ENCODE results near the gene ARHGAP6. TPM values are rescaled to one million over a fixed set of nuclear protein-coding genes. Genes with fewer than 3 reads are reported as not detected.

ARHGAP6 gene
- total RNA-seq, 4 donors from 2014 or later: 0.64 to 9.5 (median 2.3) TPM

DNA sequence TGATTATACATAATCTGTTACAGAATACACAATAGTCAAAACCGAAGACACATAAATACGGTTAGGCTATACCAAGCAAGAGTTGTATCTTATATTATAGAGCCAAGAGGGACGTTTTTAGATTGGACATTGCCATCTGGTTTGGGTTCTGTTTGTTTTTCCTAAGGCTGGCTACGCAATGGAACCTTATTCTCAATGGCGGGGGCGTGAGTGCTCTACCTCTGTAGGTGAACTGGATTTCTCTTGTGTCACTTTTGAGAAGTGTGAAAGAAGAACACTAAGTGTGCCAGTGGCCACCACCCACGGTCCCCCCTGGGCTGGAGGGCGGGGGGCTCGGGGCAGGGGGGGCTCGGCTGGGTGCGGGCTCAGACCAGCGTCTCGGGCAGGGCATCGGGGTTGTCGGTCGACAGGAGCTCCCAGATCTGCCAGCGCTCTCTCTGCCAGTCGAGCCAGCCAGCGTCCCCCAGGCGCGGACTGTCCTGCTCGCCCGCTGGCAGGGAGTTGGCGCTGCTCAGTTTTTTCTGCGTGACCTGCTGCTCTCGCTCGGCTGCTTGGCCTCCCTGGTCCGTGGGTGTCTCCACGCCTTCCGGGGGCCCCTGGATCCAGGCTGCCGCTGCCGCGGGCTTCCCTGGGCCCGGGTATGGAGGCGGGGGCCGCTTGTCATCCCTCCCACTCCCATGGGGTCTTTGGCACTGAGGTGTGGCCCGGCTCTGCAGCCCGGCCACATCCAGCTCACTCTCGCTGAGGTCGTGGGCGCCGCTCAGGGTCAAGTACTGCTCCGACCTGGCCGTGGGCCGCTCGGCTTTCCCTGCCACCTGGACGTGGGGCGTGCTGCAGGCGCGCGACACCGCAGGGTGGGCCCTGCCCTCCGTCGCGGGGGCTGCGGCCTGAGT lies 527.0 kb downstream of the ARHGAP6 start:
- no peak for DNase-seq
- no peaks in the 10 kb centered on the region for H3K27me3 ChIP-seq
- no peaks in the 10 kb centered on the region for H3K9me3 ChIP-seq
- H3K4me3 ChIP-seq: peak overlapping the region in 1 of 4 donors; percentile 12
- TF ChIP-seq, protein P1, sequence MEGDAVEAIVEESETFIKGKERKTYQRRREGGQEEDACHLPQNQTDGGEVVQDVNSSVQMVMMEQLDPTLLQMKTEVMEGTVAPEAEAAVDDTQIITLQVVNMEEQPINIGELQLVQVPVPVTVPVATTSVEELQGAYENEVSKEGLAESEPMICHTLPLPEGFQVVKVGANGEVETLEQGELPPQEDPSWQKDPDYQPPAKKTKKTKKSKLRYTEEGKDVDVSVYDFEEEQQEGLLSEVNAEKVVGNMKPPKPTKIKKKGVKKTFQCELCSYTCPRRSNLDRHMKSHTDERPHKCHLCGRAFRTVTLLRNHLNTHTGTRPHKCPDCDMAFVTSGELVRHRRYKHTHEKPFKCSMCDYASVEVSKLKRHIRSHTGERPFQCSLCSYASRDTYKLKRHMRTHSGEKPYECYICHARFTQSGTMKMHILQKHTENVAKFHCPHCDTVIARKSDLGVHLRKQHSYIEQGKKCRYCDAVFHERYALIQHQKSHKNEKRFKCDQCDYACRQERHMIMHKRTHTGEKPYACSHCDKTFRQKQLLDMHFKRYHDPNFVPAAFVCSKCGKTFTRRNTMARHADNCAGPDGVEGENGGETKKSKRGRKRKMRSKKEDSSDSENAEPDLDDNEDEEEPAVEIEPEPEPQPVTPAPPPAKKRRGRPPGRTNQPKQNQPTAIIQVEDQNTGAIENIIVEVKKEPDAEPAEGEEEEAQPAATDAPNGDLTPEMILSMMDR (IDR thresholded peaks at IDR 0.05): no peak
- TF ChIP-seq POLR2A (IDR thresholded peaks at IDR 0.05): no peak
- no peaks in the 10 kb centered on the region for H3K36me3 ChIP-seq
- intact Hi-C loops (cut with DNase I): loop anchor here (5.0 kb wide), 1 partner anchor 951 kb away; no protein-coding TSS in a partner anchor
- no peak overlapping the region for H3K27ac ChIP-seq
- H3K4me1 ChIP-seq: peaks cover 0 to under 1% (median 0%) of the 10 kb centered on the region in 3 donors
- 74 to 78% methylated on average over 7 to 8 of the region's 56 CpGs for WGBS, 2 donors

DNA sequence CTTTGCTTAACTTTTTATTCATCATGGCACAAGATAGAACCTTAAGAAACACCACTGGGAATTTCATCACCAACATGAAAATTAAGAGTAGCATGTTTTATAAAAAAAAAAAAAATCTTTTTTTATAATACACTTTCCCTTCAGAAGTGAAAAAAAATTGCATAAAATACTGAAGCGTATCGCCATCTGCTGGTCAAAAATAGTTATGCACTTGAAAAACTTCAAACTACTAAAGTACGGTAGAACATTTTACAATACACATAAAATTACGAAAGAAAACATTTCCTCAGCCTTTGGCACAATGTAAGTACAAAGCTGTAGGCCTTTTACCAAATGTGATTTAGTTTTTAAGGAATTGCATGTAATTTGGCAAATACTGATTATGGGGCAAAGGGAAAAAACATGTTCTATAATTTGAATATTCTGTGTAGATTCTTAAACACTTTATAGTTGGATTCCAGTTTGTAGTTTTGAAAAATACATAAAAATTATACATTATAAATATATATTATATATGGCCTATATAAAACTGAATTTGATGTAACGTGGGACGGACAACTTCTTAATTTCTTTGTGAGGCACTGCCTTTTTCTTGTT lies 528.1 kb downstream of the ARHGAP6 start:
- intact Hi-C loops (cut with DNase I): loop anchor here (5.0 kb wide), 1 partner anchor 950 kb away; no protein-coding TSS in a partner anchor
- no peak for TF ChIP-seq POLR2A (IDR thresholded peaks at IDR 0.05)
- TF ChIP-seq, protein P1 (IDR thresholded peaks at IDR 0.05): peak; percentile 58 to 80 (median 62)
- DNase-seq: no peak

DNA sequence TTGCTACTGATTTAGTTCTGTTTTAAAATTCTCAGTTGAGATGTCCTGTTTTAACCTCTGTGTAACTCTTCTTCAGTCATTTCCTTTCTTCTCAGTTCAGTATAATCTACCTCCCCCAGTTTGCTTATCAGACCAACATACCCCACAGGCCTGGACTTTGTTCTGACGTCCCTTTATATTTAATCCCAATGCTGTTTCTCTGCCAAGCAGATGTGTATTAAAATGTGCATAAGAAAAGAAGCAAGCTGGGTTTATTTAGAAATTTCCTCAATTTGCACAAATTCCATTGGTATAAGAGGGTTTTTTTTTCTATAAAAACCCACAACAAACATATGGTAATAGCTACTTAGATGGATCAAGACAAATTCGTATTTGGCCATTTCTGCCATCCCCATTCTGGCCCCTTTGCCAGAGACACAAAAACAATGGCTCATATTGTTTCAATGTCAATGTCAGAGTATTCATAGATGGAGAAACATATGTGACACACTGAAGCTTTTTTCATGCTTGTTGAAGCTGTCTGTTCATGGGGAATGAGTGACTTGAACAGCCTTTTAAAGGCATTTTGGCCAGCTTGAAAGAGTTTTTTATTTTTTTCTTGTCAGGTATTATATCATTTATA lies 530.0 kb downstream of the ARHGAP6 start:
- Histone ChIP-seq H3K4me3 (no peak overlapping the region), H3K4me1 (no peaks in the 10 kb centered on the region), H3K36me3 (no peaks in the 10 kb centered on the region), H3K27me3 (no peaks in the 10 kb centered on the region), H3K27ac (no peak overlapping the region), H3K9me3 (no peaks in the 10 kb centered on the region)
- WGBS, 2 donors: 35 to 65% methylated on average over 2 of the region's 2 CpGs
- no peak for DNase-seq
- intact Hi-C loops (cut with DNase I): loop anchor here (5.0 kb wide), 1 partner anchor 948 kb away; no protein-coding TSS in a partner anchor
- TF ChIP-seq POLR2A (IDR thresholded peaks at IDR 0.05): no peak
- TF ChIP-seq, protein P1 (IDR thresholded peaks at IDR 0.05): no peak

More for the DNA sequence above, 528.1 kb downstream of the ARHGAP6 start:
- Histone ChIP-seq H3K9me3 (no peaks in the 10 kb centered on the region), H3K27ac (no peak overlapping the region), H3K27me3 (no peaks in the 10 kb centered on the region), H3K36me3 (no peaks in the 10 kb centered on the region), H3K4me3 (no peak overlapping the region), H3K4me1 (no peaks in the 10 kb centered on the region)
- WGBS, 2 donors: 25 to 27% methylated on average over 6 of the region's 6 CpGs

DNA sequence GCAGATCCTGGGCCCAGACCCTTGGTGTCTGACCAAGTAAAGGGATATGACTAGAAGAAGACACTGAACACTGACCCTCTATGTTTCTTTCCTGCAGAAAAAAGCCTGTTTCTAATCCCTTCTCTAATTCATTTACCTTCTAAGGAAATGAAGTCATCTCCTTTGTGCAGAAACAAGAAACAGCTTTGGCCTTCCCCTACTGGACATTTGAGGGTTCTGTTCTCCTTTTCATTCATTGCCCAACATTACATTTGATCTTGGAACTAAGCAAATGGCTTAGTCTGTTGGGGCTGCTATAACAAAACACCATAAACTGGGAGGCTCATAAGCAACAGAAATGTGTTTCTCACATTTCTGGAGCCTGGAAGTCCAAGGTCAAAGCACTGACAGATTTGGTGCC lies 534.6 kb downstream of the ARHGAP6 start:
- intact Hi-C loops (cut with DNase I): no loop called here
- DNase-seq: no peak
- Histone ChIP-seq H3K4me1 (no peaks in the 10 kb centered on the region), H3K9me3 (no peaks in the 10 kb centered on the region), H3K4me3 (no peak overlapping the region), H3K27me3 (no peaks in the 10 kb centered on the region), H3K27ac (no peak overlapping the region), H3K36me3 (no peaks in the 10 kb centered on the region)
- TF ChIP-seq, protein P1 (IDR thresholded peaks at IDR 0.05): no peak
- TF ChIP-seq POLR2A (IDR thresholded peaks at IDR 0.05): no peak

DNA sequence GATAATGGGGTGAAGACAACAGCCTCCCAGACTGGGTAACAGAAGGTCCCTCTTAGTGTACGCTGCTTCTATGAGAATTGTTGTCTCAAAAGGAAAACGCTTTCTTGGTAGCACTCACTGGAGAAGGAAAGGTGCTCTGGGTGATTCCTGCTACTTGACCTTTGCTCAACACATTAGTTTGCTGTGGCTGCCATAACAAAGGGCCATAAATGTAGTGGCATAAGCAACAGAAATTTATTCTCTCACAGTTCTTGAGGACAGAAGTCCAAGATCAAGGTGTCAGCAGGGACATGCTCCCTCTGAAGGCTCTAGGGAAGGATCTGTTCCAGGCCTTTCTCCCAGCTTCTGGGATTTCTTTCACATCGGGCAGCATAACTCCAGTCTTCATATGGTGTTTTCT lies 535.6 kb downstream of the ARHGAP6 start:
- no peaks in the 10 kb centered on the region for H3K4me1 ChIP-seq
- DNase-seq: no peak
- TF ChIP-seq, protein P1 (IDR thresholded peaks at IDR 0.05): no peak
- no peak for TF ChIP-seq POLR2A (IDR thresholded peaks at IDR 0.05)
- no peak overlapping the region for H3K4me3 ChIP-seq
- no peaks in the 10 kb centered on the region for H3K27me3 ChIP-seq
- 50 to 91% methylated on average over 1 to 3 of the region's 3 CpGs for WGBS, 2 donors
- no peaks in the 10 kb centered on the region for H3K36me3 ChIP-seq
- H3K27ac ChIP-seq: no peak overlapping the region
- intact Hi-C loops (cut with DNase I): no loop called here
- H3K9me3 ChIP-seq: no peaks in the 10 kb centered on the region
